Measurements from ENCODE around the gene KCNJ12.

KCNJ12 gene

DNA sequence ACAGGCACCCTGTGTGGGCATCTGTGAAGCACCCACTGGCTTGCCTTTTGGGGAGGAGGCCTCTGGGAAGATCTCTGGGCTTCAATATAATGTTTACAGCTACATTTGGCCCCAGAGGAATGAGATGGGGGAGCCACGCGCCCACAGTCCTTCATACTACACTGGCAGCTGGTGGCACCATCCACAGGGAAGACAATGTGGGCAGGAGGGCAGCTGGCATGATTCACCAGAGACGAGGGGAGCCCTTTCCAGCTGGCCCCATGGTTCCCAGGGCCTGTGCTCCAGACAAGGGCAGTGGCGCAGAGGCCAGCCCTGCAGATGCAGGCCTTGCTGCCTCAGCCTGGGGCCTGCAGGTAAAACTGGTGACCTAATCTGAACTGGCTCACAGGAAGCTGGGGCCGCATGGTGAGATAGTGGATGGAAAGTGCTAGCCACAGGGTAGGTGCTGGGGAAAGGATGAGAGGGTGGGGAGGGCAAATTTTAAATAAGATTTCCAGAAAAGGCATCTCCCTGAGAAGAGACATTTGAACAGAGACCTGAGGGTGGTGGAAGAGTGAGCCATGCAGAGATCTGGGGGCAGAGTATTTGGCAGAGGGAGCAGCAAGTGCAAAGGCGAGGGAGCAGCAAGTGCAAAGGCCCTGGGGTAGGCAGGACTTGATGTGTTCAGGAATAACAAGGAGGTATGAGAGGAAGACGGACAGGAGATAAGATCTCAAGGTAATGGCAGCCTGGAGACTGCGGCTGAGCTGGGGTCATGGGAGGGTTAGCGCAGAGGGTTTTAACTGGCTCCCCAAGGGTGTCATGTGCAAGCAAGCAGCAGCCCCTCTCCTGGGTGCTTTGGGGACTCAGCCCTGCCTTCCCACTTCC lies 12.1 kb upstream of the KCNJ12 start:
- DNase-seq (ENCODE audit: low read depth in 4 of 4, low spot score in 1 of 4), result no peak

- DNase-seq (ENCODE audit: low read depth in 4 of 4, low spot score in 1 of 4), result no peak
Observed at GRCh38 chr17:21365016-21365415, 11.1 kb upstream of the KCNJ12 start.

GRCh38 chr17:21368545-21369246 lies 7.5 kb upstream of the KCNJ12 start:
- DNase-seq (ENCODE audit: low read depth in 4 of 4, low spot score in 1 of 4), result no peak

GRCh38 chr17:21369395-21369794 lies 6.8 kb upstream of the KCNJ12 start:
- no peak for DNase-seq (ENCODE audit: low read depth in 4 of 4, low spot score in 1 of 4)

DNA sequence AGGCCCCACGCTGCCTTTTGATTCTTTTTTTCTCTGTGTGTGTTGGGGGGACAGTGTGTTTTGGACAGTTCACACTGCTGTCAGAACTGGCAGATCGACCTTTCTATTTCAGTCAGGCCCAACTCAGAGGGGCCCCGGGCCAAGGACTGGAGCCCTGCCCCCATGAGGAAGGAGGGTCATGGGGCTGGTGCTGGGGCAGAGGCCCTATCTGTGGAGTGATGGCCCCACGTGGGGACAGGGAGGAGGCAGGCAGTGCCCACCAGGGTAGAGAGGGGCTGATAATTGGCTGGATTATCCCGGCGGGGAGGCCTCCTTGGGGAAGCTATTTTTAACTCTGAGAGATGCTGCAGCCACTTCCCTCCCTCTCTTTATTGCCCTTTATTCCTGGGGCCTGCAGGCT lies 5.7 kb upstream of the KCNJ12 start:
- no peak for DNase-seq (ENCODE audit: low read depth in 4 of 4, low spot score in 1 of 4)

- no peak for DNase-seq (ENCODE audit: low read depth in 4 of 4, low spot score in 1 of 4)
Observed at GRCh38 chr17:21371511-21372081, 4.6 kb upstream of the KCNJ12 start.

DNA sequence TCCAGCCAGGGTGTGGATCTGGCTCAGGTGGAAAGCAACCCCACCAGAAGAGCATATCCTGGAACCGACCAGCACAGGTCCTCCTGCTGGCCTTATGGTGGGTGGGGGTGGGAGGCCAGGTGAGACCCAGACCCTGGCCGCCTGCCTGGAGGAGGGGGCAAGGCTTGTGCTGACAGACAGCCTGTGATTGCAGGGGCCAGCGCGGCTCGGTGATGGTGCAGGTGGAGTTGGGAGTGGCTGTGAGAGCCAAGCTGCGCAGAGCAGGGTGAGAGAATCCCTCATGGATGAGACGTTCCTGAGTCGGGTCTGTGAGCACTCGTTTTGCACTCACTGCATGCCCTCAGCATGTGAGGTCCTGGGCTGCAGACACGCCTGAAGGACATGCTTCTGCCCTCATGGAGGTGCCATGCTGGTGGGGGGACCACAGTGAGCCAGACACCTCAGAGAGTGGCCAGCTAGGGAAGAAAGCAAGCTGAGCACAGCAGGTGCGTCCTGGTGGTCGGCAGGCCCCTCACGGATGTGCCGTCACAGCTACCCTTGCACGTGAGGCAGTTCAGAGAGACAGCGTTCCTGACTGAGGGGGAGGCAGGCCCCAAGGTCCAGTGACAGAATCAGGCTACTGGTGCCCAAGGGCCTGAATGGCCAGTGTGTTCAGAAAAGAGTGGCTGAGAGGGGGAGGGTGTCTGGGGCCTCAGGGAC lies 3.8 kb upstream of the KCNJ12 start:
- DNase-seq (ENCODE audit: low read depth in 4 of 4, low spot score in 1 of 4), result no peak

- DNase-seq (ENCODE audit: low read depth in 4 of 4, low spot score in 1 of 4), result no peak
Observed at GRCh38 chr17:21373036-21373435, 3.1 kb upstream of the KCNJ12 start.

GRCh38 chr17:21373696-21374440 lies 2.3 kb upstream of the KCNJ12 start:
- no peak for DNase-seq (ENCODE audit: low read depth in 4 of 4, low spot score in 1 of 4)

DNA sequence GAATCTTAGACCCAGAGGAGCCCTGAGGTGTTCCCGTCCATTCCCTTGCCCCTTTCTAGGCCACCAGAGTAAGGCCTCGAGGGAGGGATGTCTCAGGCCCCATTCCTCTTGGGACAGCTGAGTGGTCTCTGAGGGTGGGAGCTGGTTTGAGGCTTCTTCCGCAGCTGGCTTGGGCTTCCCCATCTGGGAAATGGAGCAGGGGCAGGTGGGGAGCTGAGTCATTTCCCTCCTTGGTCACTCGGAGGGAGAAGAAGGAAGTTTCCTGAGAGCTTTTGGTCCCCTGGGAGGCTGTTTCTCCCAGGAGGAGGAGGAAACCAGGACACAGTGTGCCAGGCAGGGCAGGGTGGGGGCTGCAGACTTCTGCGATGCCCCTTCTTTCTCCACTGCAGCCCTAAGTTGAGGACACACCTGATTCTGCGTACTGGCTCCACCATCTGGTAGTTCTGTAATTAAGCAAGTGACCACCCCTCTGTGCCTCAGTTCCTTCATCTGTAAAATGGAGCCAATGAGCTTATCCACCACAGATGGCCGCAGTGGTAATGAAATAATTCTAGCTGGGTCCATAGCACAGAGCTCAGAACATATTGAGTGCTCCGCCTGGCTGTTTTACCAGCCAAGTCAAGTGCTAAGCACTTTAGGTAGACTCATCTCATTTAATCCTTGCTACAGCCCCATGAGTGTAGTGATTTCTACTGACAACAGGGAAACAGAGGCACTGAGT lies 1.6 kb upstream of the KCNJ12 start:
- no peak for DNase-seq (ENCODE audit: low read depth in 4 of 4, low spot score in 1 of 4)

DNA sequence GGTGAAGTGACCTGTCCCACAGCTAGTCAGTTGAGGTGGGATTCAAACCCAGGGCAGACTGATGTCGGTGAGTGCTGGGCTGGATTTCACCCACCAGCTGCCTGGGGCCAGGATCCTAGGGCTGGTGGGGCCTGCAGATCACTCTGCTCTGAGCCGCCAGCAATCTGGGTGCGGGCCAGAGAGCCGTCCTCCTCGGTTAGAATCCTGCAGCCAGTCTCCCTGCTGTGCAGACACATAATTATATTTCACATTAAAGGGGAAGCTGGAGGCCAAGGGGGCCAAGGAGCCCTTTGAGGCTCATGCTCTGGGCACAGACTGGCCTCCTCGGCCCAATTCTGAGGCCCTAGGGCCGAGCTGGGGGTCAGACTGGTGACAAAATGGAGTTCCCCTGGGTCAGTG lies 996 bp upstream of the KCNJ12 start:
- DNase-seq (ENCODE audit: low read depth in 4 of 4, low spot score in 1 of 4), result no peak

- no peak for DNase-seq (ENCODE audit: low read depth in 4 of 4, low spot score in 1 of 4)
Observed at GRCh38 chr17:21375757-21376080, 438 bp upstream of the KCNJ12 start.

- DNase-seq (ENCODE audit: low read depth in 4 of 4, low spot score in 1 of 4), result no peak
Observed at GRCh38 chr17:21376759-21377690, 868 bp downstream of the KCNJ12 start.

GRCh38 chr17:21377705-21378396 lies 1.7 kb downstream of the KCNJ12 start:
- no peak for DNase-seq (ENCODE audit: low read depth in 4 of 4, low spot score in 1 of 4)

GRCh38 chr17:21378553-21378952 lies 2.4 kb downstream of the KCNJ12 start:
- DNase-seq (ENCODE audit: low read depth in 4 of 4, low spot score in 1 of 4), result no peak

GRCh38 chr17:21379080-21379711 lies 3.0 kb downstream of the KCNJ12 start:
- no peak for DNase-seq (ENCODE audit: low read depth in 4 of 4, low spot score in 1 of 4)

GRCh38 chr17:21380659-21381058 lies 4.5 kb downstream of the KCNJ12 start:
- no peak for DNase-seq (ENCODE audit: low read depth in 4 of 4, low spot score in 1 of 4)

DNA sequence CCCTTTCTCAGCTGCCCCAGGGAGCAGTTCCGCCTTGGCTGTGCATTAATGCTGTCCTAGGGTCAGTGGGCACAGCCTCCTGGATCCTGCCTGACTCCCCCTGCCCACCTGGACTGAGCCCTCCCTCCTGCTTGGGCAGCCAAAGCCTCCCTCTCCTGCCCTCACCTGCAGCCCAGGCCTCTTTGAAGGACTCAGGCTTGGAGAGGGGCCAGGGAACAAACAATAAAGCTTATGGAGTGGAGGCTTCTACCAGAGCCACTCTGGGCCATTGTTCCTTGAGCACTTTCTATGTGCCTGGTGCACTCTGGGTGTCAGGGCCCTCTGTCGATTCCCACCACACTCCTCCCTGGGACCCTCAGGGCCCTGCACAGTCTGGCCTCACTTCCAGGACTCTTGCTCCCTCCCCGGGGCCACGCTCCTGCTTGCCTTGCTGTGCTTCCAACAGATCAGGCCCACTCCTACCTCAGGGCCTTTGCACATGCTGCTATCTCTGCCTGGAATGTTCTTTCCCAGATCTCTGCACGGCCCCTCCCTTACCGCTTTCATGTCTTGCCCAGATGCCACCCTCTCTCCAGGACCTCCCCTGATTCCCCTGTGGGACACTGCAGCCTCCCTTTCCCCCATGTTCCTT lies 5.0 kb downstream of the KCNJ12 start:
- DNase-seq (ENCODE audit: low read depth in 4 of 4, low spot score in 1 of 4), result no peak
